DND-41 (cell line): ENCODE data around the gene C22orf23.

Experiments
- EZH2 ChIP-seq: IDR thresholded peaks from 3 replicates; pipeline ENCODE4 v1.6.1; 2012; ENCODE audit warnings: borderline replicate concordance, low read depth, mild to moderate bottlenecking, moderate library complexity, low read length, inconsistent platforms; ENCODE audit not compliant: severe bottlenecking
- TF ChIP-seq, protein P1 (sequence below): IDR thresholded peaks from 2 replicates; pipeline ENCODE4 v1.5.1; 2012; ENCODE audit warnings: borderline replicate concordance, low read length, moderate library complexity, mild to moderate bottlenecking; ENCODE audit not compliant: poor library complexity, severe bottlenecking; ENCODE audit errors: extremely low read depth

DNA sequence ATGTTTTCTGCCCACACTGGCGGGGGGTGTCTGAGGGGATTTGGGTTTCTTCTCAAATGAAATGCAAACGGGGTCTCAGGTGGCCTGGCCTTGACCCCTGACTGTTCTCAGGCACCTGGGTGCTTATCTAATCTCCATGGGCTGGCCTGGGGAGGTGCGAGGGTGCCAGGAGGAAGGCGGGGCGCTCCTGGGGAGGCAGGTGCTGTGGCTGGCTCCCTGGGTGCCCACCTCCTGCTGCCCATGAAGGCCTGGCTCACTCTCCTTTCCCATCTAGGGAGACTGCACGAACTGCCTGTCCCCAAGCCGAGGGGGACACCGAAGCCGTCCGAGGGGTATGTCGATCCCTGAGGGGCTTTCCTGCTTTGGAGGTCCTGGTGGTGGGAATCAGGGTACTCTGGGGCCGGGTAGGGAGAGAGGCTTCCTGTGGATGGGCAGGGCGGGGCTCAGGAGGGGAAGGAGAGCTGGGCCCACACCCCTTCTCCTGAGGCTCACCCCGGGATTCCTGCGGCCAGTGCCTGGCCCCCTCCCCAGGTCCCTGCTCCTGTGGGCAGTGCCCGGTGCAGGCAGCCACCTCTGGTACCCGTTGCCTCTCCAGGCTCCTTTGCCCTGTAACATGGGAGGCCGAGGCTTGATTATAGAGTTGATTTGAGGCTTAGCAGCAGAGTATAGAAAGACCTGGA is 28.9 kb downstream of the C22orf23 start:
- TF ChIP-seq, protein P1, sequence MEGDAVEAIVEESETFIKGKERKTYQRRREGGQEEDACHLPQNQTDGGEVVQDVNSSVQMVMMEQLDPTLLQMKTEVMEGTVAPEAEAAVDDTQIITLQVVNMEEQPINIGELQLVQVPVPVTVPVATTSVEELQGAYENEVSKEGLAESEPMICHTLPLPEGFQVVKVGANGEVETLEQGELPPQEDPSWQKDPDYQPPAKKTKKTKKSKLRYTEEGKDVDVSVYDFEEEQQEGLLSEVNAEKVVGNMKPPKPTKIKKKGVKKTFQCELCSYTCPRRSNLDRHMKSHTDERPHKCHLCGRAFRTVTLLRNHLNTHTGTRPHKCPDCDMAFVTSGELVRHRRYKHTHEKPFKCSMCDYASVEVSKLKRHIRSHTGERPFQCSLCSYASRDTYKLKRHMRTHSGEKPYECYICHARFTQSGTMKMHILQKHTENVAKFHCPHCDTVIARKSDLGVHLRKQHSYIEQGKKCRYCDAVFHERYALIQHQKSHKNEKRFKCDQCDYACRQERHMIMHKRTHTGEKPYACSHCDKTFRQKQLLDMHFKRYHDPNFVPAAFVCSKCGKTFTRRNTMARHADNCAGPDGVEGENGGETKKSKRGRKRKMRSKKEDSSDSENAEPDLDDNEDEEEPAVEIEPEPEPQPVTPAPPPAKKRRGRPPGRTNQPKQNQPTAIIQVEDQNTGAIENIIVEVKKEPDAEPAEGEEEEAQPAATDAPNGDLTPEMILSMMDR: no peak
- TF ChIP-seq EZH2: no peak
